Activated CD8-positive, alpha-beta memory T cell treated with anti-CD3 and anti-CD28 coated beads for 24 hours (primary cell): ENCODE data around the gene LMNA.

Experiments used
- DNase-seq: peaks from one replicate; pipeline ENCODE4 v3.0.0-alpha.2; 2020

Gene LMNA

GRCh38 chr1:156144742-156145141 lies 30.2 kb downstream of the LMNA start:
- DNase-seq: no peak

- DNase-seq: no peak
These were observed 31.1 kb downstream of the LMNA start for GRCh38 chr1:156145650-156146019.

GRCh38 chr1:156146020-156146768 lies 31.7 kb downstream of the LMNA start:
- DNase-seq: peak; percentile 75

- DNase-seq: no peak
These were observed 32.4 kb downstream of the LMNA start for GRCh38 chr1:156146769-156147405.

- DNase-seq: no peak
These were observed 33.7 kb downstream of the LMNA start for GRCh38 chr1:156148216-156148615.

GRCh38 chr1:156149374-156150332 lies 35.1 kb downstream of the LMNA start:
- DNase-seq: no peak

GRCh38 chr1:156150333-156151011 lies 36.0 kb downstream of the LMNA start:
- DNase-seq: no peak

GRCh38 chr1:156151093-156151688 lies 36.7 kb downstream of the LMNA start:
- no peak for DNase-seq

GRCh38 chr1:156152628-156153027 lies 38.1 kb downstream of the LMNA start:
- no peak for DNase-seq

- DNase-seq: no peak
These were observed 38.9 kb downstream of the LMNA start, which contains the start of gene SEMA4A for GRCh38 chr1:156153362-156153761. TSS of gene SEMA4A (plus strand) at chr1:156153585. CDS start at chr1:156154579, 994 bp downstream.

- no peak for DNase-seq
These were observed 39.8 kb downstream of the LMNA start for GRCh38 chr1:156154317-156154749.

GRCh38 chr1:156155756-156156510 lies 41.4 kb downstream of the LMNA start:
- DNase-seq: no peak

GRCh38 chr1:156157506-156157905 lies 43.0 kb downstream of the LMNA start:
- DNase-seq: no peak

- no peak for DNase-seq
These were observed 43.5 kb downstream of the LMNA start for GRCh38 chr1:156157966-156158365.

- no peak for DNase-seq
These were observed 45.7 kb downstream of the LMNA start for GRCh38 chr1:156160000-156160742.

GRCh38 chr1:156160743-156161171 lies 46.2 kb downstream of the LMNA start:
- peak; percentile 86 for DNase-seq

GRCh38 chr1:156162430-156163037 lies 48.0 kb downstream of the LMNA start:
- no peak for DNase-seq

GRCh38 chr1:156163712-156164111 lies 49.2 kb downstream of the LMNA start:
- no peak for DNase-seq

- no peak for DNase-seq
These were observed 49.8 kb downstream of the LMNA start for GRCh38 chr1:156164125-156164831.

- DNase-seq: no peak
These were observed 50.6 kb downstream of the LMNA start for GRCh38 chr1:156165083-156165482.
